ENCODE results near the gene SLC26A2. TPM values are rescaled to one million over a fixed set of nuclear protein-coding genes. Genes with fewer than 3 reads are reported as not detected.

Gene SLC26A2
- total and polyA plus RNA-seq, 3 donors from 2014 or later: 7.4 to 16.3 (median 13.5) TPM

DNA sequence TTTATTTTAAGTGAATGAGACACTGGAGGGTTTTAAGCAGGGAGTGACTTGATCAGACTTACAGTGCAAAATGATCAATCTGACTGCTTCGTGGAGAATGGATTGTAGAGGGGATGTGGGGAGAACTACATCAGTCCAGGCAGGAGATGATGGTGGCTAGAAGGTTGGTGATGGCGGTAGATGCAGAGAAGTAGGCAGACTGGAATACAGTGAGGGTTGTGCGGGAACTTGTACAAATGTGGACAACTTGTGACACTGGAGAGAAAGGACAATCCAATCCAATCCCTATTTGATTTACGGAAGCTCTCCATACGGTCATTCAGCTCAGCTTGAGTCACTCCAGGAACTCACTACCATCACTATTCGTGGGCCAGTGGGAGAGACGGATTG lies 39.3 kb downstream of the SLC26A2 start:
- WGBS, 2 donors: 12 to 13% methylated on average over 7 of the region's 7 CpGs
- no peaks in the 10 kb centered on the region for H3K27me3 ChIP-seq
- H3K27ac ChIP-seq: peak overlapping the region; percentile 93 to 98
- DNase-seq: no peak
- TF ChIP-seq, protein P1, sequence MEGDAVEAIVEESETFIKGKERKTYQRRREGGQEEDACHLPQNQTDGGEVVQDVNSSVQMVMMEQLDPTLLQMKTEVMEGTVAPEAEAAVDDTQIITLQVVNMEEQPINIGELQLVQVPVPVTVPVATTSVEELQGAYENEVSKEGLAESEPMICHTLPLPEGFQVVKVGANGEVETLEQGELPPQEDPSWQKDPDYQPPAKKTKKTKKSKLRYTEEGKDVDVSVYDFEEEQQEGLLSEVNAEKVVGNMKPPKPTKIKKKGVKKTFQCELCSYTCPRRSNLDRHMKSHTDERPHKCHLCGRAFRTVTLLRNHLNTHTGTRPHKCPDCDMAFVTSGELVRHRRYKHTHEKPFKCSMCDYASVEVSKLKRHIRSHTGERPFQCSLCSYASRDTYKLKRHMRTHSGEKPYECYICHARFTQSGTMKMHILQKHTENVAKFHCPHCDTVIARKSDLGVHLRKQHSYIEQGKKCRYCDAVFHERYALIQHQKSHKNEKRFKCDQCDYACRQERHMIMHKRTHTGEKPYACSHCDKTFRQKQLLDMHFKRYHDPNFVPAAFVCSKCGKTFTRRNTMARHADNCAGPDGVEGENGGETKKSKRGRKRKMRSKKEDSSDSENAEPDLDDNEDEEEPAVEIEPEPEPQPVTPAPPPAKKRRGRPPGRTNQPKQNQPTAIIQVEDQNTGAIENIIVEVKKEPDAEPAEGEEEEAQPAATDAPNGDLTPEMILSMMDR (IDR thresholded peaks at IDR 0.05): no peak
- no peak for TF ChIP-seq POLR2A (IDR thresholded peaks at IDR 0.05)
- H3K4me3 ChIP-seq: peak overlapping the region; percentile 92 to 97
- peaks cover 26% of the 10 kb centered on the region for H3K4me1 ChIP-seq
- no peaks in the 10 kb centered on the region for H3K9me3 ChIP-seq
- no peaks in the 10 kb centered on the region for H3K36me3 ChIP-seq (ENCODE audit: low read depth, missing control alignments)
- intact Hi-C loops (cut with DNase I; ENCODE audit: low total_unique reads): loop anchor here (10.0 kb wide), 2 partner anchors 165 to 365 kb away; no protein-coding TSS in a partner anchor

DNA sequence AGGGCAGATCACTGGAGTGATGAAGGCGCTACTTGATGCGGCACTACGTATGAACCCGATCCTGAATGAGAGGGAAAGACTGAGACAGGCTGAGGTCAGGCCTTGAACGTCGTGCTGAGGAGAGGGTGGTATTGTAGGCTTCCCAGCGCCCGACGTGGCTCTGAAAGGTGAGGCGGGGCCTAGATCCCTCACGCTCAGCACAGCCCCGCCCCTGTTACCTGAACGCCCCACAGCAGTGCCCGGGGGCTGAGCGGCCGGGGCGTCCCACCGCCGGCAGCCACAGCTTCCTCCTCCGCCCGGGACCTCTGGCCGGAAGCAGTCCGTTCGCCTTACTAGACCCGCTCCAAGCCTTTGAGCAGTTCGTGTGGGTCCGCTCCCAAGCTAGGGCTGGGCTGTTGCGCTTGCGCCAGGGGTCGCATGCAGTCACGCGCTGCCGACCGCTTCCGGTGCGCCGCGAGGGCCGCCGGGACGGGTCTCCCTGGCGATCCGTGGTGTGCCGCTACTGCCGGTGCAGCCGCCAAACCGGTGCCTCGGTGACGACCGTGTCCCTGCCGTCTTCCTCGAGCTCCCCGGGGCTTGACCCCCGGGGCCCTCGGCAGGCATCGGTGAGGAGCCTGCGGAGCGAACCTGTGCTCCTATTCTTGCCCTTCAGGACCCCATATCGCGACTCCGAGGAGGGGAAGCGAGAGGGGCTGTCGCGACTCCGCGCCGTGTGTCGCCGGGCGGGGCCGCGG lies 39.9 kb downstream of the SLC26A2 start, which contains the start of the genes HMGXB3 and TIGD6:
TSS of gene HMGXB3 (plus strand) at position 484 of the 734 bp plus-strand sequence. CDS start 4,114 bp downstream, outside the sequence.
TSS of gene TIGD6 (minus strand) at position 399 of the 734 bp plus-strand sequence. CDS start 4,306 bp downstream, outside the sequence.
- H3K4me1 ChIP-seq: peaks cover 26% of the 10 kb centered on the region
- H3K9me3 ChIP-seq: no peaks in the 10 kb centered on the region
- H3K27me3 ChIP-seq: no peaks in the 10 kb centered on the region
- intact Hi-C loops (cut with DNase I; ENCODE audit: low total_unique reads): no loop called here
- no peaks in the 10 kb centered on the region for H3K36me3 ChIP-seq (ENCODE audit: low read depth, missing control alignments)
- DNase-seq: peak; percentile 94
- H3K4me3 ChIP-seq: peak within 1 kb of the TSS; percentile 92 to 97
- WGBS, 2 donors: 0 to 1% methylated on average over 23 to 35 of the region's 72 CpGs
- TF ChIP-seq, protein P1 (IDR thresholded peaks at IDR 0.05): peak in 1 of 3 experiments; percentile 36
- peak; percentile 58 for TF ChIP-seq POLR2A (IDR thresholded peaks at IDR 0.05)
- peak within 1 kb of the TSS; percentile 93 to 98 for H3K27ac ChIP-seq

DNA sequence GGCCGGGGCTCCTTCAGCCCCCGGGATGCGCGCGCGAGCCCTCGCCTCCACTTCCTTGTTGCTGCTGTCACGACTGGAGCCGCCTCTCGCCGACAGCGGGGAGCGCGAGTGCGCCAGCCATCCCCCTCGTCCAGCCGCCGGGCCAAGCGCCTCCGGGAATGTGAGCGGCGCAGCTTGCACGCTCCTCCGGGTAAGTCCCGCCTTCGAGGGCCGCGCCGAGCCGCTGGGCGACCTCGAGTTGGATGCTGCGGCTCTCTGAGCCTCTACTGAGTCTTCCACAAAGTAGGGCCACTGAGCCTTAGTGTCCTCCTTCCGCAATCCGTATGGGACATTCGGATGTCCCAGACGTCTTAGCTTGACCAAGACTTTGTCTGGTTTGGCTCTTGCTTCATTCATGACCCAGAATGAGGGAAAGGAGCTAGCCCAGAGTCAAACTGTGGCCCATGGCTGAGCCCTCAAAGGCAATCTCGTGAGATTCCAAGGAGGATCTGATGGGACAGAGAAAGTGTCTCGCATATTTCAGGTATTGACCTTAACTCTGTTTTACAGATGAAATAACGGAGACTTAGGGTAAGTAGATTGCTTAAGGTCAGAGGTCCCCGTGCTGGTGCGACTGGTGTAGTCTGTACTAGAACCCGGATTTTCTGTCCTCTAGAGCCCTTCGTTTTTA lies 40.6 kb downstream of the SLC26A2 start:
- intact Hi-C loops (cut with DNase I; ENCODE audit: low total_unique reads): no loop called here
- DNase-seq: peak; percentile 37
- WGBS, 2 donors: 0% methylated on average over 18 to 44 of the region's 44 CpGs
- peak overlapping the region; percentile 93 to 98 for H3K27ac ChIP-seq
- peaks cover 26% of the 10 kb centered on the region for H3K4me1 ChIP-seq
- H3K36me3 ChIP-seq (ENCODE audit: low read depth, missing control alignments): no peaks in the 10 kb centered on the region
- no peak for TF ChIP-seq POLR2A (IDR thresholded peaks at IDR 0.05)
- TF ChIP-seq, protein P1 (IDR thresholded peaks at IDR 0.05): no peak
- no peaks in the 10 kb centered on the region for H3K9me3 ChIP-seq
- H3K27me3 ChIP-seq: no peaks in the 10 kb centered on the region
- peak overlapping the region; percentile 92 to 97 for H3K4me3 ChIP-seq

DNA sequence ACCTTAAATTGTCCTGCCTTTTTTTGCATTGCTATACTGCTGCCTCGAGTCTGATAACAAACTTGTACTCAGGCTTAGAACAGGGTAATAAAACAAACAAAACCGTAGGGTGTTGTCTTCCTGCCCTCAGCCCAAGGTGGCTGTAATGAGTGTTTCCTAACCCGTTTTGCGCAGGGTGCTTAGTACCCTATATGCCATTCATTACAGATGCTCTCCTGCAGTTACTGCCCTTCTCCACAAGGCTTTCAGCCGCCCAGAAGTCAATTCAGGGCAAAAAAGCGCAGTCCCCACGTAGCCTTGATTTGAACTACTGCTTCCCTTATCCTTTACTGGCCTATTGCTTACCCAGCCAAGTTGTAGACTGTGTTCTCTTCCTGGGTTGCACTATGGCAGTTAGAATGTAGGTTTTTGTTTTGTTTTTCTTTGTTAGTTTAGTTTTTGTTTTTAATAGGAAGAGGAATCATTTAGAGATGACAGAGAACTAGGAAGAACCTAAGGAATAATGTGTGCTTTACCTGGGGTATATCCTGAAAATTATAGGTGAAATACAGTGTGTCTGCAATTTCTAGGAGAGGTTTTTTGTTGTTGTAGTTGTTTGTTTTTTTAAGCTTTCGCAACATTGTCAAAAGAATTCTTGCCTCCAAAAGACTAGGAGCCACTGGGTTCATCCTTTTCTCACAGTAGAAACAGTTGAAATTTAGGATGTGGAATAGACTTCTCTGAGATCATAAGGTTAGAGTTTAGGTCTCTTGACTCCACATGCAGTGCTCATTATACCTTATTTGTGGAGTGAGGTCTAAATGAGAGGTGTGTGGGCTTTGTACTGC lies 41.3 kb downstream of the SLC26A2 start:
- intact Hi-C loops (cut with DNase I; ENCODE audit: low total_unique reads): no loop called here
- H3K4me1 ChIP-seq: peaks cover 26% of the 10 kb centered on the region
- TF ChIP-seq, protein P1 (IDR thresholded peaks at IDR 0.05): peak; percentile 55 to 69 (median 64)
- no peak for TF ChIP-seq POLR2A (IDR thresholded peaks at IDR 0.05)
- no peaks in the 10 kb centered on the region for H3K9me3 ChIP-seq
- H3K36me3 ChIP-seq (ENCODE audit: low read depth, missing control alignments): no peaks in the 10 kb centered on the region
- 10% methylated on average over 8 of the region's 8 CpGs for WGBS, 2 donors
- H3K4me3 ChIP-seq: peak overlapping the region; percentile 92 to 97
- peak overlapping the region in 1 of 2 donors; percentile 93 for H3K27ac ChIP-seq
- DNase-seq: peak; percentile 48
- H3K27me3 ChIP-seq: no peaks in the 10 kb centered on the region
